DOHH2 (cell line): Measurements from ENCODE around the gene KNDC1.

Source experiments
- CTCF ChIP-seq: fragments of 200-600 bp; sonication (generic); IDR thresholded peaks from one replicate; pipeline ENCODE4 v1.5.1; 2014; ENCODE audit warnings: antibody characterized with exemption, mild to moderate bottlenecking, low read depth, low read length; ENCODE audit not compliant: poor library complexity, severe bottlenecking
- EZH2phosphoT487 ChIP-seq: fragments of 200-600 bp; sonication (generic); IDR thresholded peaks from 2 replicates; pipeline ENCODE4 v1.6.1; 2017; ENCODE audit warnings: borderline replicate concordance, mild to moderate bottlenecking, antibody characterized with exemption, low read length, moderate library complexity, mixed read lengths

- TF ChIP-seq CTCF (no peak), EZH2phosphoT487 (no peak)
Measured at GRCh38 chr10:133116455-133116854, 43.6 kb upstream of the KNDC1 start.
